Stimulated activated CD4-positive, alpha-beta T cell treated with anti-CD3 and anti-CD28 coated beads, Interleukin-12 subunit alpha, Interleukin-12 subunit beta, amount 100 ng/mL, for 48 hours (primary cell): Measurements from ENCODE around the gene CCNDBP1.
"Not testable (repeated sequence)": the region's sequence is repeated elsewhere in the genome, so short reads cannot be mapped to it uniquely, and the experiment has no call there.

ENCODE experiments used
- DNase-seq, 3 donors: peaks; one replicate each; pipeline ENCODE4 v3.0.0-alpha.2; 2020; ENCODE audit warnings: low read depth in 2 of 3, low spot score in 1 of 3

Gene CCNDBP1

DNA sequence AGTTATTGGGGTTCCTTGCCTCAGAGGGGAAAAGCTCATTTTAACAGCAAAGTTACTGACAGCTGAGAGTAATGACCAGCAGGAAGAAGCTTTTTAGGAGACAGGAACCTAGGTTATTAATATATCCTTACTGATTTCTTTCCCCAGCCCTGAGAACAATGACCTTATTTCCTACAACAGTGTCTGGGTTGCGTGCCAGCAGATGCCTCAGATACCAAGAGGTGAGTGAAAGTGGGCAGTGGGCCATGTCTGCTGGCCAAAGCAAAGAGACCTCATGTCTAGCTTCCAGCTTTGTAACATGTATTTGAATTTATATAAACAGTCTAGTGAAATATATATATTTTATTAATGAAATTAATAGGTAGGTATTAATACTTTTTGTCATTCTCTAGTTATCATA lies 5.0 kb downstream of the CCNDBP1 start:
- DNase-seq, result no peak

DNA sequence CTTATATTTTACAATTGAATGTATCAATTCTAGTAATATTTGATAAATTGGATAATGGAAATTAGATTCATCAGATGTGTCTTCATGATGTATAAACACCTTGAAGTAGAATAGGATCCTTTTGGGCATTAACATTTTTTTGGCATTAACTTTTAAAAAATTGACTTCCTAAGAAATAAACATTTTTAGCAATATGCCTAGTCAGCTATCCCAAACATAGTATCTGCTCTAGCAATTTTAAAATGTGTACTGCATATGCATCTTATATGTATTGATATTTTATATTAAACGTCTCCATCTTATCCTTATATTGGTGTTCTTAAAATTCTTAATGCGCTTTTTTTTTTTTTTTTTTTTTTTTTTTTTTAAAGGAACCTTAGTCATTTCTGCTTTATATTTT lies 8.5 kb downstream of the CCNDBP1 start:
- no peak for DNase-seq

DNA sequence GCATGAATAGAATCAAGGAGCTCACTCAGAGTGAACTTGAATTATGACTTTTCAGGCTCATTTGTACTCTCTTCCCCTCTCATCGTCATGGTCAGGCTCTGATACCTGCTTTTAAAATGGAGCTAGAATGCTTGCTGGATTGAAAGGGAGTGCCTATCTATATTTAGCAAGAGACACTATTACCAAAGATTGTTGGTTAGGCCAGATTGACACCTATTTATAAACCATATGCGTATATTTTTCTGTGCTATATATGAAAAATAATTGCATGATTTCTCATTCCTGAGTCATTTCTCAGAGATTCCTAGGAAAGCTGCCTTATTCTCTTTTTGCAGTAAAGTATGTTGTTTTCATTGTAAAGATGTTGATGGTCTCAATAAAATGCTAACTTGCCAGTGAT lies 9.6 kb downstream of the CCNDBP1 start:
- no peak for DNase-seq

GRCh38 chr15:43196760-43197548 lies 11.8 kb downstream of the CCNDBP1 start:
- DNase-seq, result no peak

DNA sequence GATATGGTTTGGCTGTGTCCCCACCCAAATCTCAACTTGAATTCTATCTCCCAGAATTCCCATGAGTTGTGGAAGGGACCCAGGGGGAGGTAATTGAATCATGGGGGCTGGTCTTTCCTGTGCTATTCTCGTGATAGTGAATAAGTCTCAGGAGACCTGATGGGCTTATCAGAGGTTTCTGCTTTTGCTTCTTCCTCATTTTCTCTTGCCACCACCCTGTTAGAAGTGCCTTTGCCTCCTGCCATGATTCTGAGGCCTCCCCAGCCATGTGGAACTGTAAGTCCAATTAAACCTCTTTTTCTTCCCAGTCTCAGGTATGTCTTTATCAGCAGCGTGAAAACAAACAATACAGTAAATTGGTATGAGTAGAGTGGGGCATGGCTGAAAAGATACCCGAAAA lies 12.6 kb downstream of the CCNDBP1 start:
- not testable (repeated sequence) for DNase-seq

- DNase-seq, result not testable (repeated sequence)
Measured at GRCh38 chr15:43198556-43198955, 13.4 kb downstream of the CCNDBP1 start.

- DNase-seq, result no peak
Measured at GRCh38 chr15:43198992-43199391, 13.8 kb downstream of the CCNDBP1 start.

GRCh38 chr15:43199945-43200488 lies 14.8 kb downstream of the CCNDBP1 start:
- DNase-seq, result no peak

DNA sequence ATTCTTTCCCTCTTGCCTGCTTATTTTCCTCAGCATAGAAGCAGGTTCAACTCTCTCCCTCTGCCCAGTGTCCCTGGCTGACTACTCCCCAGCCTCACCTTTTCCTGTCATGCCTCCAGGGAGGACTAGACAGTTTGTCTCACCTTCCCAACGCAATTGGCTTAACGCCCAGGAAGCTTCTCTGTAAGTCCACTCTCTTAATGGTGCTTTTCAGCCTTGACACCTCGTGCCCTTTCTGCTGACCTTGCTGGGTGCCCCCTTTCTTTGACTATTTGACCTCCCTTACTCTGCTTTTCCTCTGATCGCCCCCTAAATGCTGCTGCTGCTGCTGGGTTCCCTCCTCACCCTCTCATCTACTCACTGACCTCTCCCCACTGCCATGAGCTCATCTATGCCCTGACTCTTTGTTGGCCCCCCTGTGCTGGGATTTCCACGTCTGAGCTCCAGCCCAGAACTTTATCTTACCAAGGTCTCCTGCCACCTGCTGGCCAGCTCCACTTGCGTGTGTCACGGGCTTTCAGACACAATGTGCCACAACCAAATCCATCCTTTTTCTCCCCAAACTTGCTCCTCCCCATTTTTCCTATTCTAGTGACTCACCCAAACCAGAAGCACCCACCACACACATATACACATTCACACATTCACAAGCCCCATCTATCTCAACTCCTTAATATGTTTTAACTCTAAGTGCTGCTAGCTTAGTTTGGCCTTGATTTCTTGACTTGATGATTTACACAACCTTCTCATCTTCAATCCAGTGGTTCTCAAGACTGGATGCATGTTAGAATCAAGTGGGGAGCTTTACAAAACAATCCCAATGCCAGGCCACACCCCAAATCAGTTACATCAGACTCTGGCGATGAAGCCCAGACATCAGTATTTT lies 19.1 kb downstream of the CCNDBP1 start:
- peak in 2 of 3 donors; percentile 26 to 35 for DNase-seq

DNA sequence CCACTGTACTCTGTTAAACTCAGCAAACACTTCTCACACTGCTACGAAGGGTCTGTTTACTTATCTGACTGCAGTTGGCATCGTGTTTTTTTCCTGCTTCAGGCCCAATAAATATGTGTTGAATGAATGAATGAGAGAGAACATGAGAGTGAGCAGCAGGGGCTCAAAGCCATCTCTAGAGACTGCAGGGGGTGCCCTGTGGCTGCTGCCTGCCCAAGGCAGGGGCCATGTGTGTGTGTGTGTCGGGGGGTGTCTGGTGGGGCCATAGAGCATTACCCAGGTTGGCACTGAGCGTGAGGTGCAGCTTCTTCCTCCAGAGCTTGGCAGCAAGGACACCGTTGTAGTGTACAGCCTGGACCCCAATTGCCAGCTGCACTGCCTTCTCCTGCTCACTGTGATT lies 20.9 kb downstream of the CCNDBP1 start:
- DNase-seq, result no peak

GRCh38 chr15:43207024-43207423 lies 21.8 kb downstream of the CCNDBP1 start:
- no peak for DNase-seq

GRCh38 chr15:43208052-43209002 lies 23.1 kb downstream of the CCNDBP1 start:
- no peak for DNase-seq

- no peak for DNase-seq
Measured at GRCh38 chr15:43209059-43209824, 24.0 kb downstream of the CCNDBP1 start.

DNA sequence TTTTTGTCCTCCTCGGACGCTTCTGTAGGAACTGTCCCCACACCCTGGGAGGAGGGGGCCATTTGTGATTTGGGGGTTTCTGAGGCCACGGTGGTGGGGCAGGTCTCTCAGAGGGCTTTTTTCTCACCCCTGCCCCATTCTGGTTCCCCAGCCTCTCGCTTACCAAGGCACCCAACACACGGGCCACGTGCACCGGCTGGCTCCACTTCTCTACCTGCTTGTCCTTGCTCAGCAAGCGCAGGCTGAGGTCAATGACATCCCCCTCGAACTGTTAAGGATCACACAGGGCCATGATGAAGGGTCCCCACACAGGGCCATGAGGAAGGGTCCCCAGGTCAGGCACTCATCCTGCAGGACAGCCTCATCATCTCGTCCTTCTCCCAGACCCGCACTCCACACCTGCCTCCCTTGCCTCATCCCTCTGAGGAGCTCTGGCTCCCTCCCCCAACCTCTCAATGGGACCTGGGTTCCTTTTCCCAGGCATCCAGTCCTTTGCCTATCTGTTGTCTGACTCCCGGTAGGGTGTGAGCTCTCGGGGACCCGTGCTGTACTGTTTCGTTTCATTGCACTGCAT lies 25.1 kb downstream of the CCNDBP1 start:
- no peak for DNase-seq

DNA sequence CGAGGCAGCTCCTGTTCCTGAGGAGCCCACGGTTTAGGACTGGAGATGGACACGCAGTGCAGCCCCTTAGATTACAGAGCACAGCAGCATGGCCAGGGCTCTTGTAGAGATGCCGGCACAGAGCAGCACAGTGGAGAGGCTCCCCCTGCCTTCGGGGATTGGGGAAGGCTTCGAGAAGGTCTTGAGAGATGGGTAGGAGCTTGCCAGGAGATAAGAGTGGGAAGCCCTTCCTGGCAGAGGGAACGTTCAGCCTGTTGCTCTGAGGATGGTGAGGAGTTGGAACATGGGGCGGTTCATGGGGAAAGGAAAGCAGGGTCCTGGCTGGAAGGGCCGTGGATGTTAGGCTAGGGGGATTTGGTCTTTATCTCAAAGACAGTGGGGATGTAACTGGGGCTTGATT lies 25.6 kb downstream of the CCNDBP1 start:
- no peak for DNase-seq

DNA sequence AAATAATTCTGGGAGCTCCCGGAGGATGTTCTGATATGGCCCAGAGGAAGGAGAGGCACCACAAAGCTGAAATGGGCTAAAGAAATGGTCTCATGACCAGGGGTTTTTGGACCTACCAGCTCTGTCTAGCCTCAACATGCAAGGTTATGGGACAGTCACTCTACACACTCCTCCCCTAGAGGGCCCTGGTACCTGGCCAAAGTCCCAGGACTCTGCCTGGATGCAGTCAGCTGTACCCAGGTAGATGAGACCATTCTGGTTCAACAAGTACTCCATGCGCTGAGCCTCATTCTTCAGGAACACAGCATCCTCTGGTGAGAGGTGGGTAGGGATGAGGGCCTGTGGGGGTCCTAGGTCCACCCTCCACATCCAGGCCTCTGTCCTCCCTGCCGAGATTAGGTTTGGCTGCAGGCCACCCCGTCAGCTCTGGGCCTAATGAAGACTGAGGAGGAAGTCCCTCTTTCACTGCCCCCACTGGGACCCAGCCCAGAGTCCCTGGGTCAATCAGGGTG lies 26.1 kb downstream of the CCNDBP1 start:
- DNase-seq, result no peak

GRCh38 chr15:43212299-43212698 lies 27.1 kb downstream of the CCNDBP1 start:
- DNase-seq, result no peak

- no peak for DNase-seq
Measured at GRCh38 chr15:43212951-43213350, 27.7 kb downstream of the CCNDBP1 start.

DNA sequence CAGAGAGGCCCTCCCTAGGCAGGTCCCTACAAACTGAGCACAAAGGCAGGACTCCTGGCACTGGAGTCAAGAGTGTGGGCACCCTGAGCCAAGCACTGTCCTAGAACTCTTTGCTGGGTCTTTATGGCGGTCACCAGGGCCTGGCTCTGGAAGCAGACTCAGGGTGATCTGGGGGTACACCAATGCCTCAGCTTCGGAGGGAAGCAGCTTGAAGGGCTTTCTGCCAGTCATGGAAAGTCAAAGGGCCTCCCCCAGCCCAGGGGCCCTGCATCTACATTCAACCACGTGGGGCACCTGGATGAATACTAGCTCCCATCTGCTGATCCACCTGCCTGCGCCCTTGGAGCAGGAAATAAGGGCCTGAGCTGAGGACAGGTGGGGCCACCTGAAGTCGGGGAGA lies 28.3 kb downstream of the CCNDBP1 start:
- no peak for DNase-seq

DNA sequence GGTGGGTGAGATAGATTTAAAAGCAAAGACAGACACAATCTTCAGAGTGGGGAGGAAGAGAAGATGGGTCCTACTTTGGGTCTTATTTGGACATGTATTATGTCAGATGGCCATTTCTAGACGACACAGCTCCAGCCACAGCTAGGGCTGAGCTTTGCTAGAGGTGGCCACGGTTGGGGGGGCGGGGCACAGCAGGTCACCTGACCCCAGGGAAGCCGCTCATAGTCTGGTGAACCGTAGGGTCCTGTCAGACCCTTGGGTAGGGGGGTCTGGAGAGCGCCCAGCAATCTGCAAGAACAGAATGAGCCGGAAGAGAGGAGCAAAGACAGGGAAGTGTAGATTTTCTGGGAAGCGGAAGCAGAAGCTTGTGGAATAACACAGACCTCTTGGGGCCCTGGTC lies 29.0 kb downstream of the CCNDBP1 start:
- no peak for DNase-seq
